Measurements from ENCODE around the gene THRSP.

DNA sequence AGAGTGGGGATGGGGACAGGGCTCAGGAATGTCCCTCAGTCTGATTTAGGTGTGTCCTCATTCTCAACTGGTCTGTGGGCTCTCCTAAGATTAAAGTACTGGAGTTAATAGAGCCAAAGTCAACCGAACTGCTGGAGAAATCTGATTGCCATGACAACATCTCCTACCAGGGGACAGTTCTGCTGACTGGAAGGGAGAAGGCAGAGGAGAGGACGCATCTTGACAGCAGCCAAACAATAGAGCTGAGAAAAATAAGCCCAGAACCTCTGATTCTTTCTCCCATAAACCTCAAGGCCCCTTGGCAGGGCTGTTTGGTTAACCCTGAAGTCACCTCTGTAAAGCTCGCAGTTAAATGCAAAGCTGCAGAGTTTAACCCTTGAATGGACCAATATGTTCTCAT lies 43.4 kb upstream of the THRSP start:
- TF ChIP-seq POLR2A (IDR thresholded peaks at IDR 0.05) = no peak
- TF ChIP-seq, protein P1, sequence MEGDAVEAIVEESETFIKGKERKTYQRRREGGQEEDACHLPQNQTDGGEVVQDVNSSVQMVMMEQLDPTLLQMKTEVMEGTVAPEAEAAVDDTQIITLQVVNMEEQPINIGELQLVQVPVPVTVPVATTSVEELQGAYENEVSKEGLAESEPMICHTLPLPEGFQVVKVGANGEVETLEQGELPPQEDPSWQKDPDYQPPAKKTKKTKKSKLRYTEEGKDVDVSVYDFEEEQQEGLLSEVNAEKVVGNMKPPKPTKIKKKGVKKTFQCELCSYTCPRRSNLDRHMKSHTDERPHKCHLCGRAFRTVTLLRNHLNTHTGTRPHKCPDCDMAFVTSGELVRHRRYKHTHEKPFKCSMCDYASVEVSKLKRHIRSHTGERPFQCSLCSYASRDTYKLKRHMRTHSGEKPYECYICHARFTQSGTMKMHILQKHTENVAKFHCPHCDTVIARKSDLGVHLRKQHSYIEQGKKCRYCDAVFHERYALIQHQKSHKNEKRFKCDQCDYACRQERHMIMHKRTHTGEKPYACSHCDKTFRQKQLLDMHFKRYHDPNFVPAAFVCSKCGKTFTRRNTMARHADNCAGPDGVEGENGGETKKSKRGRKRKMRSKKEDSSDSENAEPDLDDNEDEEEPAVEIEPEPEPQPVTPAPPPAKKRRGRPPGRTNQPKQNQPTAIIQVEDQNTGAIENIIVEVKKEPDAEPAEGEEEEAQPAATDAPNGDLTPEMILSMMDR (IDR thresholded peaks at IDR 0.05) = no peak

Data from stomach (tissue), 4 donors.